Fibroblast of mammary gland (primary cell): Measurements from ENCODE around the gene ANXA11.

Source experiments
- DNase-seq: peaks from one replicate; pipeline ENCODE4 v3.0.0-alpha.2; 2010; ENCODE audit warnings: low read depth
- H3K4me3 ChIP-seq: 2 replicates; pipeline ENCODE4 v1.5.1; 2011; ENCODE audit warnings: low read depth, mild to moderate bottlenecking, low read length, moderate library complexity; ENCODE audit not compliant: control insufficient read depth
- CTCF ChIP-seq: conservative IDR thresholded peaks from 2 replicates; pipeline ENCODE4 v1.5.1; 2011; ENCODE audit warnings: low read depth, low read length, inconsistent platforms; ENCODE audit not compliant: control insufficient read depth, insufficient read depth

Gene ANXA11

GRCh38 chr10:80176526-80176925, 28.8 kb downstream of the ANXA11 start:
- no peak for TF ChIP-seq CTCF
- H3K4me3 ChIP-seq, result no peak overlapping the region
- DNase-seq, result no peak

- H3K4me3 ChIP-seq, result no peak overlapping the region
- TF ChIP-seq CTCF, result no peak
- DNase-seq, result no peak
Observed at GRCh38 chr10:80174641-80175395, 30.5 kb downstream of the ANXA11 start.

GRCh38 chr10:80173466-80173865, 31.9 kb downstream of the ANXA11 start:
- no peak for DNase-seq
- H3K4me3 ChIP-seq, result no peak overlapping the region
- no peak for TF ChIP-seq CTCF

- H3K4me3 ChIP-seq, result no peak overlapping the region
- DNase-seq, result no peak
- TF ChIP-seq CTCF, result no peak
Observed at GRCh38 chr10:80172896-80173295, 32.4 kb downstream of the ANXA11 start.

GRCh38 chr10:80171248-80171660, 34.1 kb downstream of the ANXA11 start:
- no peak for TF ChIP-seq CTCF
- H3K4me3 ChIP-seq, result no peak overlapping the region
- no peak for DNase-seq

GRCh38 chr10:80170641-80171040, 34.7 kb downstream of the ANXA11 start:
- DNase-seq, result no peak
- no peak for TF ChIP-seq CTCF

More at GRCh38 chr10:80170641-80171040, 34.7 kb downstream of the ANXA11 start:
- H3K4me3 ChIP-seq, result no peak overlapping the region
